HG02678 (cell line): ENCODE results near the gene UBASH3B.

ENCODE experiments used
- ATAC-seq: cut with Tn5 transposase; IDR thresholded peaks from one replicate; pipeline ENCODE4 v1.9.1; 2021; ENCODE audit warnings: mild to moderate bottlenecking, moderate library complexity; ENCODE audit not compliant: unreplicated experiment

The UBASH3B gene

GRCh38 chr11:122677256-122677655 lies 21.7 kb downstream of the UBASH3B start:
- ATAC-seq = no peak

- ATAC-seq = no peak
Measured at GRCh38 chr11:122678406-122678805, 22.9 kb downstream of the UBASH3B start.

- ATAC-seq = no peak
Measured at GRCh38 chr11:122679466-122679865, 23.9 kb downstream of the UBASH3B start.

- no peak for ATAC-seq
Measured at GRCh38 chr11:122681070-122681469, 25.5 kb downstream of the UBASH3B start.

- ATAC-seq = no peak
Measured at GRCh38 chr11:122681735-122682134, 26.2 kb downstream of the UBASH3B start.

GRCh38 chr11:122682464-122682863 lies 26.9 kb downstream of the UBASH3B start:
- ATAC-seq = no peak

- ATAC-seq = no peak
Measured at GRCh38 chr11:122685041-122685440, 29.5 kb downstream of the UBASH3B start.

GRCh38 chr11:122686111-122686510 lies 30.6 kb downstream of the UBASH3B start:
- no peak for ATAC-seq

GRCh38 chr11:122690384-122690783 lies 34.9 kb downstream of the UBASH3B start:
- no peak for ATAC-seq

- no peak for ATAC-seq
Measured at GRCh38 chr11:122690801-122691548, 35.5 kb downstream of the UBASH3B start.

- no peak for ATAC-seq
Measured at GRCh38 chr11:122691549-122692150, 36.1 kb downstream of the UBASH3B start.

- ATAC-seq = no peak
Measured at GRCh38 chr11:122692444-122692843, 36.9 kb downstream of the UBASH3B start.

GRCh38 chr11:122695076-122695615 lies 39.6 kb downstream of the UBASH3B start:
- ATAC-seq = no peak

- peak; percentile 80 for ATAC-seq
Measured at GRCh38 chr11:122696662-122697061, 41.1 kb downstream of the UBASH3B start.

GRCh38 chr11:122697636-122698167 lies 42.2 kb downstream of the UBASH3B start:
- ATAC-seq = peak; percentile 73

GRCh38 chr11:122698392-122698791 lies 42.9 kb downstream of the UBASH3B start:
- no peak for ATAC-seq

GRCh38 chr11:122700666-122701065 lies 45.1 kb downstream of the UBASH3B start:
- ATAC-seq = no peak

GRCh38 chr11:122701143-122701542 lies 45.6 kb downstream of the UBASH3B start:
- no peak for ATAC-seq

GRCh38 chr11:122703541-122704272 lies 48.2 kb downstream of the UBASH3B start:
- no peak for ATAC-seq

- no peak for ATAC-seq
Measured at GRCh38 chr11:122705396-122705795, 49.9 kb downstream of the UBASH3B start.
